Measurements from ENCODE around the gene SAFB.

The SAFB gene

GRCh38 chr19:5627395-5627904 is 4.6 kb downstream of the SAFB start:
- DNase-seq (ENCODE audit: low read depth) = no peak

DNA sequence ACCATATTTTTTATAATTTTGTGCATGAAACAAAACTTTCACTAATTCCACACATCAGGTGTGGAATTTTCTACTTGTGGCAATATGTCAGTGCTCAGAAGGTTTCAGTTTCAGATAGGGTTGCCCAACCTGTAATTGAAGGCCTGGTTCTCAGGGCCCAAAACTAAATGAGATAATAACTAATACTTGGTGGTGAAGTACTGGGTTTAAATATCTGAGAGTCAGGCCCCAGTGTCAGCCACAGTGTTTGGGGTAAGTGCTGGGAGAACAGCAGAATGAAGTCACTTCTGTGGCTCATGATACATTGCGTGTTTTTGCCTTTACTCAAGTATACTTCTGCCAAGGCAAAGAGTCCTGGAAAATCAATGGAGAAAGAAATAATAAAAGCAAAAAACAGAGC is 5.6 kb downstream of the SAFB start:
- DNase-seq (ENCODE audit: low read depth) = no peak

- DNase-seq (ENCODE audit: low read depth) = no peak
Observed at GRCh38 chr19:5628919-5629481, 6.1 kb downstream of the SAFB start.

DNA sequence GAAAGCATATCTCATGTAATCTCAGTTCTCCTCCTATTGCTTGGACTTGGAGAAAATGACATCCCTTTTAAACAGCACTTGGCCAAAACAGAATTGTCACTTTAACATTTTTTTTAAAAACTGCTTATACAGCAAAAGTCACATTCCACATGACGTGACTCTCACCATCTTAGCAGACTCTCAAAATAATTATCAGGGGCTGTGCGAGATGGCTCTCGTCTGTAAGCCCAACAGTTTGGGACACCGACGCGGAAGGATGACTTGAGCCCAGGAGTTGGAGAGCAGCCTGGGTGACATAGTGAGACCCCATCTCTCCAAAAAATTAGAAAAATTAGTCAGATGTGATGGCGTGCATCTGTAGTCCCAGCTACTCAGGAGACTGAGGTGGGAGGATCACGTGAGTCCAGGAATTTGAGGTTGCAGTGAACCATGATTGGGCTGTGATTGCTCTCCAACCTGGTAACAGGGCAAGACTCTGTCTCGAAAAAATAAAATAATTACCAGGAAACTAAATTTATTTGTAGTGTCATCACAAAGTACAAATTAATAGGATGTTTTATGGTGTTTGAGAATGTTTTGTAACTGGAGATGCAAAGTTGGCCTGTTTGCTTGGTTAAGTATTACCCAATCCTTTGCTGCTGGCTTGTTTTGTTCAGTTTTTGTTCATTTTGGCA is 8.8 kb downstream of the SAFB start:
- no peak for DNase-seq (ENCODE audit: low read depth)

DNA sequence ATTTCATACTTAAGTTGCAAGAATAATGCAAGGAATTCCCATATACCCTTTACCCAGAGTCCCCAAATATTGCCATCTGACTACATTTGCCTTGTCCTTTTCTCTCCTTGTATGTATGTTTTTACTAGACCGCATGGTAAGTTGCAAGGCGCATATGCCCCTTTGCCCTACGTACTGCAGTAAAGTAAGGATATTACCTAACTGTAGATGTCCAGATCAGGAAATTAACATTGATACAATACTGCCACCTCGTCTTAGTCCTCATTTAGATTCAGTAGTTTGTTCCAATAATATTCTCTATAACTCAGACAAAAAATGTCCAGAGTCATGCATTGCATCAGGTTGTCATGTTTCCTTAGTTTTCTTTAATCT is 9.3 kb downstream of the SAFB start:
- DNase-seq (ENCODE audit: low read depth) = no peak

DNA sequence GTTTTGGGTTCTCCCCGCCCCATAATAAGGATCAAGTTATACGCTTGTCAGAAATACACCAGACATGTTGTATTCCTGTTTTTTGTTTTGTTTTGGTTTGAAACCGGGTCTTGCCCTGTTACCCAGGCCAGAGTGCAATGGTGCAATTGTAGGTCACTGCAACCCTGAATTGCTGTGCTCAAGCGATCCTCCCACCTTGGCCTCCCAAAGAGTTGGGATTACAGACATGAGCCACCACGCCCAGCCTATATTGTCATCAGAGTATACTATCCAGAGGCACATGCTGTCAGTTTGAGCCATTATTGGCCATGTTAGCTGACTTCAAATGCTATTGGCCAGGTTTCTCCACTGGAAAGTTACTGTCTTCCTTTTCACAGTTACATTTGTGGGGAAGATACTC is 9.8 kb downstream of the SAFB start:
- DNase-seq (ENCODE audit: low read depth) = no peak

GRCh38 chr19:5635427-5635826 is 12.5 kb downstream of the SAFB start:
- no peak for DNase-seq (ENCODE audit: low read depth)

DNA sequence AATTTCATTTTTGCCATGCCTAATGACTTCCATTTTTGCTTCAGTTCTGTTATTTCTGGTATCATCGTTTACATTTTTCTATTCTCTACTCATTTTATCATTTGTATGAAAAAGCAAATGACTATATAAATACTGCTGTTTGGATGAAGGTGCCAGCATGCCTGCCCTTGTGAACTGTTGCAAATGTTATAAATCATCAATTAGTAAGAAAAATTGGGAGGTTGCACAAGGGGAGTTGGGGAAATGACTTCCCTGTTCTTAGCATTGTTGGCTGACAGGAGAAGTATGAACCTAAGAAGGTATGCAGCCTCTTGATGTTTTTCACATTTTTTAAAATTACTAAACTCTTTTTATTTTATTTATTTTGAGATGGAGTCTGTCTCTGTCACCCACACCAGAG is 15.1 kb downstream of the SAFB start:
- DNase-seq (ENCODE audit: low read depth) = no peak

- no peak for DNase-seq (ENCODE audit: low read depth)
Observed at GRCh38 chr19:5641171-5641570, 18.3 kb downstream of the SAFB start.

DNA sequence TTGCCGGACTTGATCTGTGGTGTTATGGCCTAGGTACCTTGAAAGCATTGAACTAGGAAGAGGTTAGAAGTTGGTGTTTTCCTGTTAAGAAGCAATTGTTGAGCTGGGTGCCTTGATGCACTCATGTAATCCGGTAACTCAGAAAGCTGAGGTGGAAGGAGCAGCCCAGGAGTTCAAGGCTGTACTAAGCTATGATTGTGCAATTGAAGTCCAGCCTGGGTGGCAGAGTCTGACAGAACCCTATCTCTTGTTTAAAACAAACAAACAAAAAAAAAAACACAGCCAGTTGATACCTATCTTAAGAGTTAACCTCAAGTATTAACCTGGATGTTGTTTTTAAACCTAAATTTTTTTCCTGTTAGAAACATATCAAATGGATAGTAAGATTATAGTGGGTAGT is 19.3 kb downstream of the SAFB start:
- no peak for DNase-seq (ENCODE audit: low read depth)

- DNase-seq (ENCODE audit: low read depth) = no peak
Observed at GRCh38 chr19:5643060-5643459, 20.2 kb downstream of the SAFB start.

DNA sequence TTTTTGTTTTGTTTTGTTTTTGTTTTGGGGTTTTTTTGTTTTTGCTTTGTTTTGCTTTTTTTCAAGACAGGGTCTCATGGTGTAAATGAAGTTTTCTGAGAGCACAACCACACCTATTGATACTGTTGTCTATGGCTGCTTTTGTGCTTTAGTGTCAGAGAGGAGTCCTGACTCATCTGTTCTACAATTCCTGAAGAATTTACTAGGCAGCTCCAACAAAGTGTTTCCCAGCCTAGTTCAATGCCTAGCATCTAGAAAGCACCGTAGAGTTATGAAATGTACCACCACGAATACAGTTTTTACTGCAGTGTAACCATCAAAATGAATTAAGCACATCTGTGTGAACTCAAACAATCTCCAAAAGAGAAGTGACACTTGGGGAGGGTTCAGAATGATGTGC is 21.2 kb downstream of the SAFB start:
- no peak for DNase-seq (ENCODE audit: low read depth)

GRCh38 chr19:5645409-5645808 is 22.5 kb downstream of the SAFB start:
- no peak for DNase-seq (ENCODE audit: low read depth)

DNA sequence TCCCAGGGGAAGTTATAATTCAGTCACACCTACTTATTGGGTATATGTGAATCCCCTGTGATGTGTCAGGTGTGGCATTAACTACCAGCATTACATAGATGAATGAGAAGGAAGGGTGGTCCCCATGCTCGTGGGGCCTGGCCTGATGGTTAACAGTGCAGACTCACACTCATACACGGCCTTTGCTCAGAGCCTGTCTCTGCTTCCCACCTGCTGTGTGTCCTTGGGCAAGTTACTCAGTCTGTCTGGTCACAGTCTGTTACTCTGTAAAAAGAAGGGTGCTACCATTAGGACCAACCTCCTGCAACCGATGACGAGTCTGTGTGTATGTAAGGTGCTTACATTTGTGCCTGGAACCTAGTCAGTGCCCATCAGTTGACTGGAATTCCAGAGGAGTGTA is 23.8 kb downstream of the SAFB start:
- no peak for DNase-seq (ENCODE audit: low read depth)

DNA sequence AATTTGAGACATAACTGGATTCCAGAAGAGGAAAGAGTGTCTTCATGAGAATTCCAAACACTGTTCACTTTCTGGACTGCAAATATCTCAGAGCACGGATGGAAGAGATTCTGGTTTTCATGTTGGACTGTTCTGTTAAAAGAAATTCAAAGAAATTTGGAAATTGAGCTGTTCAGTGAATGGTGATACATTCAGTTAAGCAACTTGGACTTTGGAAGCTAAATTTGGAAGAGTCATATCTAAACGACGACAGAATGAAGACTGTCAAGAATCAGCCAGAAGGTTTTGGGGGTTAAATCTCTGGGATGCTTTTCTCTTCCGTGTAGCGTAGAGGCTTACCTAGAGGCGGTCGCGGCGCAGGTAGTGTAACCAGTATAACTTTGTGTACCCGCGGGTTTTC is 25.6 kb downstream of the SAFB start:
- DNase-seq (ENCODE audit: low read depth) = no peak

DNA sequence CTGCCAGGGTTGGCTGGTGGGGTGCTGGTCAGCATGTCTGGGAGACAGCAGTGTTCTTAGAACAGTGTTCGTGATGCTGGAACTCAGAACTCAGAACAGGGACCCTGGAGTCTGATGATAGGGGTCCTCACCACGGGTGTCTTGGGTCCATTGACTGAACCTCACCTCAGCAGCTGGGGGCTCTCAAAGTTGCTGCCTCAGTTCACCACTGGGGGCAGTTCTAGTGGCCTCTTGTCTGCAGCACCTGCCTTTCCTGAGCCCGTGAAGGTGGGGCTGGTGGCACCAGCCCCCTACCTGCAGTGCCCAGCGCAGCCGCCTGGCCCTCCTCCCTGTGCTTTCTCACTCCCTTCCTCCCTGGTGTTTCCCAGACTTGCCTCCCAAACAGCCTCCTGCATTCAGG is 28.5 kb downstream of the SAFB start:
- DNase-seq (ENCODE audit: low read depth) = no peak

GRCh38 chr19:5652261-5652660 is 29.4 kb downstream of the SAFB start:
- no peak for DNase-seq (ENCODE audit: low read depth)

- no peak for DNase-seq (ENCODE audit: low read depth)
Observed at GRCh38 chr19:5654931-5655330, 32.0 kb downstream of the SAFB start.

DNA sequence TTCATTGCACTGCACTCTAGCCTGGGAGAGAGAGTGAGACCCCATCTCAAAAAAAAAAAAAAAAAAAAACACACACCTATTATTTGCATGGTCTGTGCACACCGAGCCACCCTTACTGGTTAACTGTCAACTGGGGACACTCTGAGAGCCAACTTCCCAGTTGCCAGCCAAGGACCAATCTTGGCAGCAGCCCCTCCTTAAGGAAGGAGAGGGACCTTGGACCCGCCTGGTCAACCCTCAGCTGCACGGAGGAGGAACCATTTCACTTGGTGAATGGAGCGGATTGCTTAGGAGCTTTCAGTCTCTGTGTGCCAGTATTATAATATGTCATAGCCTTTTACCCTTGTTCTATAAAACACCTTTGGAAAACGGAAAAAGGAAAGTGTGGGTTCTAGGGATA is 32.5 kb downstream of the SAFB start:
- no peak for DNase-seq (ENCODE audit: low read depth)

GRCh38 chr19:5661483-5661882 is 38.6 kb downstream of the SAFB start:
- DNase-seq (ENCODE audit: low read depth) = no peak

DNA sequence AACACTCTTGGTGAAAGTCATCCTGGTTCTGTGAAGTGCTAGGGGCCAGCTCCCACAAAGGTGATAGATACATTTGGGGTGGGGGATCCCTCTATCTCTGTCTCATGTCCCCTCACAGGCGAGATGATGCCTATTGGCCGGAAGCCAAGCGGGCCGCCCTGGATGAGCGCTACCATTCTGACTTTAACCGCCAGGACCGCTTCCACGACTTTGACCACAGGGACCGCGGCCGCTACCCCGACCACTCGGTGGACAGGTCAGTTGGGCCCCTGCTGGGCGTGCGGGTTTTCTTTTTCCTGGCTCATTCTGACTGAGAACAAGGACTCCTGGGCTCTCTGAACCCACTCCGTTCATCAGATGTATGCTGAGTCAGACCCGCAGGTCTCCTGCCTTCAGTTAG is 41.0 kb downstream of the SAFB start:
- DNase-seq (ENCODE audit: low read depth) = no peak

DNA sequence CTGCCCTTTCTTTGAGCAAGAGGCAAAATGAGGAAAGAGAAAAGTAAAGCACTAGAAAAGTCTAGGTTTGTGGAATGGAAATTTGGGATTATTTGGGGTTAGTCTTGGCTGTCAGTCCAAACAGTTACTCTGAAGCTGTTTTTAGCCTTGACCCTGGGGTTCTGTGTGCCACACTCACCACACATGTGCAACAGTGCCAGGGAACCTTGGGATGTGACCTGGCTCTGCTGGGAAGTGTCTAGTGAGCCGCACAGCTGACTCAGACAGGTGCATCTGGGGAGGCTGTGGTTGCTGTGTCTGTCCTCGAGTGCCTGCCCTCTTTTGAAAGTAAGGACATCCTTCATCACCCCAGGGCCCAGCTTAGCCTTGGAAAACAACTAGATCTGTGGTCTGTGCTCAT is 41.6 kb downstream of the SAFB start:
- no peak for DNase-seq (ENCODE audit: low read depth)

DNA sequence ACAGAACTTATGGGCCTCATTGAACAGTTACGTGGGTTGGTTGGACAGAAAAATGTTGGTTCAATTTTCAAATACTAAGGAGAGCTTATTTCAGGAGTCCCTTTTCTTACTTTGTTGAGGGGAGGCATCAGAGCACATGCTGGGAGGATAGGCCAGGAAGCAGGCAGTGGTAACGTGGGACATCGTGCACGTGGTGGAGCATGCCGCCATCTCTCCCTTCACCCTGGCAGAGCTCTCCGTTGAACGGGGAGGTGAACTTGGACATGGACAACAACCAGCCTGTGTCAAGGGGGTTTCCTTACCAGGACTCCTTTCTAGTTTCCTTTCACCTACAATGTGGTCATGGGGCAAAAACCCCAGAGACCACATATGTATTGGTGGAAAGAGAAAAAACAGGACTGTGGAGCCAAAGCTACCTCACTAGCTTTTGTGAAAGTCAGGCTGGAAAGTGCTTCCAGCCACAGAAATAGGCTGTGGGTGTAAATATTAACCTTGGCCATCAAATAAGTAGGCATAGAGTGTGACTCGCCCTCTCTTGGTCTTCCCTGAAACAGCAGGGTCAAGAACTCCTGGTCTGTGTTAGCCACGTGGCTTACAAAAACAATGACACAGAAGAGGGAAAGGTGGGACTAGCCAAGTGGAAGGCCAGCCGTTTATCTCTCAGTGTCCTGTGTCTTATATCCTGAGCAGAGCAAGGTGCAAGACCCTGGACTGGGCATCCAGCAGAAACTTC is 43.1 kb downstream of the SAFB start:
- no peak for DNase-seq (ENCODE audit: low read depth)
